Measurements from ENCODE around the gene ZDHHC11.
"Not testable (repeated sequence)": the region's sequence is repeated elsewhere in the genome, so short reads cannot be mapped to it uniquely, and the experiment has no call there.

ZDHHC11 gene

GRCh38 chr5:816176-816575 lies 34.6 kb downstream of the ZDHHC11 start:
- Histone ChIP-seq H3K27me3 (ENCODE audit: insufficient read depth, poor library complexity, severe bottlenecking) (peaks cover 10% of the 10 kb centered on the region), H3K27ac (replicated peaks) (no peak overlapping the region), H3K4me3 (replicated peaks; ENCODE audit: insufficient read depth, low read length) (no peak overlapping the region)
- no peak for DNase-seq (ENCODE audit: low read depth in 1 of 2, low spot score in 1 of 2)
- TF ChIP-seq, protein P1, sequence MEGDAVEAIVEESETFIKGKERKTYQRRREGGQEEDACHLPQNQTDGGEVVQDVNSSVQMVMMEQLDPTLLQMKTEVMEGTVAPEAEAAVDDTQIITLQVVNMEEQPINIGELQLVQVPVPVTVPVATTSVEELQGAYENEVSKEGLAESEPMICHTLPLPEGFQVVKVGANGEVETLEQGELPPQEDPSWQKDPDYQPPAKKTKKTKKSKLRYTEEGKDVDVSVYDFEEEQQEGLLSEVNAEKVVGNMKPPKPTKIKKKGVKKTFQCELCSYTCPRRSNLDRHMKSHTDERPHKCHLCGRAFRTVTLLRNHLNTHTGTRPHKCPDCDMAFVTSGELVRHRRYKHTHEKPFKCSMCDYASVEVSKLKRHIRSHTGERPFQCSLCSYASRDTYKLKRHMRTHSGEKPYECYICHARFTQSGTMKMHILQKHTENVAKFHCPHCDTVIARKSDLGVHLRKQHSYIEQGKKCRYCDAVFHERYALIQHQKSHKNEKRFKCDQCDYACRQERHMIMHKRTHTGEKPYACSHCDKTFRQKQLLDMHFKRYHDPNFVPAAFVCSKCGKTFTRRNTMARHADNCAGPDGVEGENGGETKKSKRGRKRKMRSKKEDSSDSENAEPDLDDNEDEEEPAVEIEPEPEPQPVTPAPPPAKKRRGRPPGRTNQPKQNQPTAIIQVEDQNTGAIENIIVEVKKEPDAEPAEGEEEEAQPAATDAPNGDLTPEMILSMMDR (IDR thresholded peaks at IDR 0.05; ENCODE audit: insufficient read depth, low read length), result no peak
- no peak for TF ChIP-seq SPI1 (IDR thresholded peaks at IDR 0.05; ENCODE audit: borderline replicate concordance, low read depth)
- TF ChIP-seq POLR2AphosphoS5 (IDR thresholded peaks at IDR 0.05; ENCODE audit: low read depth), result no peak
- TF ChIP-seq REST (IDR thresholded peaks at IDR 0.05; ENCODE audit: insufficient replicate concordance, low read depth), result no peak
- no peak for TF ChIP-seq GABPA (IDR thresholded peaks at IDR 0.05; ENCODE audit: low read depth)

DNA sequence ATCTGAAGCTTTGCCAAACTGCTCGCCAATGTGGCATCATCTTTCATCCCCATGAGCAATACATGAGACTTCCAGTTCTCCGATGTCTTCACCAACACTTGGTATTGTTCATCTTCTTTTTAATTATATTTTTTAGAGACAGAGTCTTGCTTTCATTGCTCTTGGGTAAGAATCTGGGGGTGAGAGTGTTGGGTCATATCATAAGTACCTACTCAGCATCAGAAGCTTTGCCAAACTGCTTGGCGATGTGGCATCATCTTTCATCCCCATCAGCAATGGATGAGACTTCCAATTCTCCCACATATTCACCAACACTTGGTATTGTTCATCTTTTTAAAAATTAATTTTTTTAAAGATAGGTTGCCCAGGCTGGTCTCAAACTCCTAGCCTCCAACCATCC lies 35.3 kb downstream of the ZDHHC11 start:
- H3K27me3 ChIP-seq (ENCODE audit: insufficient read depth, poor library complexity, severe bottlenecking), result peaks cover 10% of the 10 kb centered on the region
- no peak overlapping the region for H3K4me3 ChIP-seq (replicated peaks; ENCODE audit: insufficient read depth, low read length)
- H3K27ac ChIP-seq (replicated peaks), result no peak overlapping the region
- TF ChIP-seq, protein P1 (IDR thresholded peaks at IDR 0.05; ENCODE audit: insufficient read depth, low read length), result no peak
- TF ChIP-seq POLR2AphosphoS5 (IDR thresholded peaks at IDR 0.05; ENCODE audit: low read depth) (no peak), SPI1 (IDR thresholded peaks at IDR 0.05; ENCODE audit: borderline replicate concordance, low read depth) (no peak), GABPA (IDR thresholded peaks at IDR 0.05; ENCODE audit: low read depth) (no peak)
- no peak for DNase-seq (ENCODE audit: low read depth in 1 of 2, low spot score in 1 of 2)

DNA sequence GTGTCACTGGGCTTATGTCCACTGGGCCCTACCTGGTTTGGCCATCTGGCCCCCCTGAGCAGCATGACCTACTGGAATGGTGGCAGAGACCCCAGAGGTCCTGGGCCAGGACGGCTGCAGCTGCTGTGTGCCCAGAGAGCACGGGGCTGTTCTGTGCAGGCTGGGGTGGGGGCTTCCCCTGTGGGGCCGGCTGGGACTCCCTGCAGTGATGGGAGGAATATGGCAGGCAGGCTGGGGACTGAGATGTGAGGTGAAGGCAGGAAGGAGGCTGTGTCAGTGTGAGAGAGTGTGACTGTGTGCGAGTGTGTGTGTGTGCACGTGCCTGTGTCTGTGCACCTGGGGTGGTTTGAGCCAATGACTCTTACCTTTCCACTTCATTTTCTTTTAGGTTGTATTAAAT lies 37.2 kb downstream of the ZDHHC11 start:
- not testable (repeated sequence) for H3K4me3 ChIP-seq (replicated peaks; ENCODE audit: insufficient read depth, low read length)

GRCh38 chr5:811384-811783 lies 39.4 kb downstream of the ZDHHC11 start:
- H3K4me3 ChIP-seq (replicated peaks; ENCODE audit: insufficient read depth, low read length); H3K27me3 ChIP-seq (ENCODE audit: insufficient read depth, poor library complexity, severe bottlenecking): not testable (repeated sequence)

More for the DNA sequence above, 37.2 kb downstream of the ZDHHC11 start:
- DNase-seq (ENCODE audit: low read depth in 1 of 2, low spot score in 1 of 2); H3K27ac ChIP-seq (replicated peaks): not testable (repeated sequence)
- H3K27me3 ChIP-seq (ENCODE audit: insufficient read depth, poor library complexity, severe bottlenecking), result peaks cover 10% of the 10 kb centered on the region

GRCh38 chr5:807719-808514 lies 42.9 kb downstream of the ZDHHC11 start:
- not testable (repeated sequence) for H3K27me3 ChIP-seq (ENCODE audit: insufficient read depth, poor library complexity, severe bottlenecking); DNase-seq (ENCODE audit: low read depth in 1 of 2, low spot score in 1 of 2)

More at GRCh38 chr5:811384-811783, 39.4 kb downstream of the ZDHHC11 start:
- not testable (repeated sequence) for H3K27ac ChIP-seq (replicated peaks); DNase-seq (ENCODE audit: low read depth in 1 of 2, low spot score in 1 of 2)

GRCh38 chr5:801472-801871 lies 49.3 kb downstream of the ZDHHC11 start:
- Histone ChIP-seq H3K4me3 (replicated peaks; ENCODE audit: insufficient read depth, low read length) (no peak overlapping the region), H3K27ac (replicated peaks) (no peak overlapping the region), H3K27me3 (ENCODE audit: insufficient read depth, poor library complexity, severe bottlenecking) (peaks cover 2% of the 10 kb centered on the region)
- DNase-seq (ENCODE audit: low read depth in 1 of 2, low spot score in 1 of 2), result no peak
- TF ChIP-seq POLR2AphosphoS5 (IDR thresholded peaks at IDR 0.05; ENCODE audit: low read depth), result no peak
- TF ChIP-seq, protein P1 (IDR thresholded peaks at IDR 0.05; ENCODE audit: insufficient read depth, low read length), result no peak
- TF ChIP-seq GABPA (IDR thresholded peaks at IDR 0.05; ENCODE audit: low read depth), result no peak
- no peak for TF ChIP-seq SPI1 (IDR thresholded peaks at IDR 0.05; ENCODE audit: borderline replicate concordance, low read depth)
- no peak for TF ChIP-seq REST (IDR thresholded peaks at IDR 0.05; ENCODE audit: insufficient replicate concordance, low read depth)

More at GRCh38 chr5:807719-808514, 42.9 kb downstream of the ZDHHC11 start:
- not testable (repeated sequence) for H3K27ac ChIP-seq (replicated peaks); H3K4me3 ChIP-seq (replicated peaks; ENCODE audit: insufficient read depth, low read length)

GRCh38 chr5:801055-801454 lies 49.7 kb downstream of the ZDHHC11 start:
- H3K27ac ChIP-seq (replicated peaks); H3K4me3 ChIP-seq (replicated peaks; ENCODE audit: insufficient read depth, low read length); H3K27me3 ChIP-seq (ENCODE audit: insufficient read depth, poor library complexity, severe bottlenecking); DNase-seq (ENCODE audit: low read depth in 1 of 2, low spot score in 1 of 2): not testable (repeated sequence)
